ENCODE measurements around the gene TMEM40. TPM values are rescaled to one million over a fixed set of nuclear protein-coding genes. Genes with fewer than 3 reads are reported as not detected.

The TMEM40 gene
- total RNA-seq, 2 experiments from 2014 or later = not detected

GRCh38 chr3:12758025-12758781 is 856 bp downstream of the TMEM40 start:
- no peak overlapping the region for H3K4me3 ChIP-seq (ENCODE audit: low read depth, low read length, poor library complexity, severe bottlenecking)
- DNase-seq (ENCODE audit: low spot score) = no peak
- BruUV-seq (replicated peaks) = no TSS peak
- no peaks in the 10 kb centered on the region for H3K9me2 ChIP-seq (ENCODE audit: insufficient read depth, low read length)
- H3K27ac ChIP-seq (ENCODE audit: low read depth, low read length, poor library complexity, severe bottlenecking) = no peak overlapping the region
- ChIA-PET CTCF (ENCODE audit: unreplicated experiment) (interaction anchor here (0.8 to 1.2 kb wide), 2 partner anchors 30 to 48 kb away, joined by 3 to 5 read pairs; no protein-coding TSS in a partner anchor), POLR2A (interaction anchor here (1.7 to 3.0 kb wide), 2 partner anchors 8 to 20 kb away, joined by 4 to 8 read pairs; no protein-coding TSS in a partner anchor)
- H3K9me3 ChIP-seq (ENCODE audit: low read length) = no peaks in the 10 kb centered on the region
- no peak overlapping the region for H3K4me2 ChIP-seq (ENCODE audit: low read length)
- no peak for TF ChIP-seq EZH2phosphoT487 (IDR thresholded peaks at IDR 0.05; ENCODE audit: borderline replicate concordance, low read depth, low read length)
- no peak for TF ChIP-seq CTCF (conservative IDR thresholded peaks at IDR 0.05; ENCODE audit: low read length)
- no peak overlapping the region for H2AFZ ChIP-seq (ENCODE audit: low read length)
- H4K20me1 ChIP-seq (ENCODE audit: insufficient read depth, low read length) = no peaks in the 10 kb centered on the region
- intact Hi-C loops (cut with micrococcal nuclease; ENCODE audit: unreplicated experiment) = no loop called here
- H3K36me3 ChIP-seq (ENCODE audit: insufficient read depth, low read length) = no peaks in the 10 kb centered on the region
- H3K79me2 ChIP-seq (ENCODE audit: insufficient read depth, low read depth, low read length) = no peaks in the 10 kb centered on the region
- peaks cover 25% of the 10 kb centered on the region for H3K4me1 ChIP-seq (ENCODE audit: insufficient read depth, low read length, poor library complexity, severe bottlenecking)

GRCh38 chr3:12756635-12757034 is 2.4 kb downstream of the TMEM40 start:
- Histone ChIP-seq H2AFZ (ENCODE audit: low read length) (no peak overlapping the region), H3K36me3 (ENCODE audit: insufficient read depth, low read length) (no peaks in the 10 kb centered on the region), H3K27ac (ENCODE audit: low read depth, low read length, poor library complexity, severe bottlenecking) (no peak overlapping the region), H3K4me3 (ENCODE audit: low read depth, low read length, poor library complexity, severe bottlenecking) (no peak overlapping the region), H4K20me1 (ENCODE audit: insufficient read depth, low read length) (no peaks in the 10 kb centered on the region), H3K79me2 (ENCODE audit: insufficient read depth, low read depth, low read length) (no peaks in the 10 kb centered on the region), H3K4me2 (ENCODE audit: low read length) (no peak overlapping the region), H3K9me3 (ENCODE audit: low read length) (no peaks in the 10 kb centered on the region), H3K9me2 (ENCODE audit: insufficient read depth, low read length) (no peaks in the 10 kb centered on the region), H3K4me1 (ENCODE audit: insufficient read depth, low read length, poor library complexity, severe bottlenecking) (peaks cover 38% of the 10 kb centered on the region)
- intact Hi-C loops (cut with micrococcal nuclease; ENCODE audit: unreplicated experiment) = no loop called here
- TF ChIP-seq EZH2phosphoT487 (IDR thresholded peaks at IDR 0.05; ENCODE audit: borderline replicate concordance, low read depth, low read length) (no peak), CTCF (conservative IDR thresholded peaks at IDR 0.05; ENCODE audit: low read length) (no peak)
- ChIA-PET POLR2A (interaction anchor here (0.6 to 0.9 kb wide), 2 partner anchors 11 to 54 kb away, joined by 3 to 4 read pairs; no protein-coding TSS in a partner anchor), CTCF (ENCODE audit: unreplicated experiment) (no interaction called here)
- BruUV-seq (replicated peaks) = no TSS peak
- no peak for DNase-seq (ENCODE audit: low spot score)

- ChIA-PET CTCF (ENCODE audit: unreplicated experiment) (no interaction called here), POLR2A (interaction anchor here (0.9 kb wide), 1 partner anchor 11 kb away, joined by 4 read pairs; no protein-coding TSS in a partner anchor)
- no peaks in the 10 kb centered on the region for H3K9me3 ChIP-seq (ENCODE audit: low read length)
Observed at GRCh38 chr3:12756175-12756574, 2.9 kb downstream of the TMEM40 start.

More at GRCh38 chr3:12756175-12756574, 2.9 kb downstream of the TMEM40 start:
- no peak for DNase-seq (ENCODE audit: low spot score)
- H4K20me1 ChIP-seq (ENCODE audit: insufficient read depth, low read length) = no peaks in the 10 kb centered on the region
- H3K27ac ChIP-seq (ENCODE audit: low read depth, low read length, poor library complexity, severe bottlenecking) = no peak overlapping the region
- peaks cover 43% of the 10 kb centered on the region for H3K4me1 ChIP-seq (ENCODE audit: insufficient read depth, low read length, poor library complexity, severe bottlenecking)
- H3K4me3 ChIP-seq (ENCODE audit: low read depth, low read length, poor library complexity, severe bottlenecking) = no peak overlapping the region
- H3K36me3 ChIP-seq (ENCODE audit: insufficient read depth, low read length) = no peaks in the 10 kb centered on the region
- no peaks in the 10 kb centered on the region for H3K79me2 ChIP-seq (ENCODE audit: insufficient read depth, low read depth, low read length)
- no peak for TF ChIP-seq EZH2phosphoT487 (IDR thresholded peaks at IDR 0.05; ENCODE audit: borderline replicate concordance, low read depth, low read length)
- TF ChIP-seq CTCF (conservative IDR thresholded peaks at IDR 0.05; ENCODE audit: low read length) = no peak
- H3K4me2 ChIP-seq (ENCODE audit: low read length) = no peak overlapping the region
- no peak overlapping the region for H2AFZ ChIP-seq (ENCODE audit: low read length)
- BruUV-seq (replicated peaks) = no TSS peak
- intact Hi-C loops (cut with micrococcal nuclease; ENCODE audit: unreplicated experiment) = no loop called here
- H3K9me2 ChIP-seq (ENCODE audit: insufficient read depth, low read length) = no peaks in the 10 kb centered on the region

Measured in OCI-LY7 (cell line).